ENCODE results near the gene TRIM24. TPM values are rescaled to one million over a fixed set of nuclear protein-coding genes. Genes with fewer than 3 reads are reported as not detected.

The TRIM24 gene
- total RNA-seq, 2 experiments from 2014 or later: 14.1 to 16.0 TPM

GRCh38 chr7:138632826-138633602 lies 173.0 kb downstream of the TRIM24 start:
- DNase-seq: no peak
- Histone ChIP-seq H3K36me3 (ENCODE audit: insufficient read depth, low read length) (no peaks in the 10 kb centered on the region), H3K4me1 (ENCODE audit: insufficient read depth, low read length) (no peaks in the 10 kb centered on the region), H3K4me3 (ENCODE audit: low read length) (no peak overlapping the region), H3K27me3 (ENCODE audit: control insufficient read depth in 1 of 2, insufficient read depth in 2 of 2, low read length in 2 of 2) (no peaks in the 10 kb centered on the region), H3K9me3 (ENCODE audit: control insufficient read depth in 1 of 2, insufficient read depth in 1 of 2, low read length in 2 of 2) (no peaks in the 10 kb centered on the region), H3K27ac (ENCODE audit: low read depth in 1 of 2, low read length in 2 of 2) (no peak overlapping the region)
- no peak overlapping the region for H3K4me3 Mint-ChIP-seq
- no peaks in the 10 kb centered on the region for H3K9me3 Mint-ChIP-seq
- no peaks in the 10 kb centered on the region for H3K36me3 Mint-ChIP-seq (ENCODE audit: low read depth)
- no peak for ATAC-seq (ENCODE audit: poor library complexity)
- H3K27ac Mint-ChIP-seq: no peak overlapping the region
- no peak for TF ChIP-seq CTCF (IDR thresholded peaks at IDR 0.05)
- peaks cover 13% of the 10 kb centered on the region for H3K4me1 Mint-ChIP-seq (ENCODE audit: low read depth)
- CTCF ChIA-PET: no interaction called here
- intact Hi-C loops (cut with DNase I, micrococcal nuclease): loop anchor here in 1 of 2 experiments (5.0 kb wide), 1 partner anchor 64 kb away; no protein-coding TSS in a partner anchor
- H3K27me3 Mint-ChIP-seq: no peaks in the 10 kb centered on the region
- POLR2A ChIA-PET: no interaction called here

Other genes with a start within 250 kb of the TRIM24 start
- gene SVOPL, start 241.1 kb downstream of the TRIM24 start, total RNA-seq: not detected